Neuron (in vitro differentiated cells): ENCODE measurements around the gene PMCH.
"Not testable (repeated sequence)": the region's sequence is repeated elsewhere in the genome, so short reads cannot be mapped to it uniquely, and the experiment has no call there.

Source experiments
- H2AFZ ChIP-seq: one replicate; pipeline ENCODE4 v1.6.1; 2013; ENCODE audit warnings: low read depth, mild to moderate bottlenecking, inconsistent platforms, low read length, moderate library complexity
- H3K27me3 ChIP-seq: one replicate; pipeline ENCODE4 v1.6.1; 2013; ENCODE audit warnings: low read length; ENCODE audit not compliant: insufficient read depth
- H3K36me3 ChIP-seq: one replicate; pipeline ENCODE4 v1.6.1; 2013; ENCODE audit warnings: low read length; ENCODE audit not compliant: insufficient read depth
- H3K4me1 ChIP-seq: one replicate; pipeline ENCODE4 v1.6.1; 2013; ENCODE audit warnings: low read length; ENCODE audit not compliant: insufficient read depth
- H3K4me3 ChIP-seq: 2 replicates; pipeline ENCODE4 v1.5.1; 2013; ENCODE audit warnings: mild to moderate bottlenecking, low read length, moderate library complexity
- H3K9me3 ChIP-seq: one replicate; pipeline ENCODE4 v1.6.1; 2013; ENCODE audit warnings: low read length

The PMCH gene

DNA sequence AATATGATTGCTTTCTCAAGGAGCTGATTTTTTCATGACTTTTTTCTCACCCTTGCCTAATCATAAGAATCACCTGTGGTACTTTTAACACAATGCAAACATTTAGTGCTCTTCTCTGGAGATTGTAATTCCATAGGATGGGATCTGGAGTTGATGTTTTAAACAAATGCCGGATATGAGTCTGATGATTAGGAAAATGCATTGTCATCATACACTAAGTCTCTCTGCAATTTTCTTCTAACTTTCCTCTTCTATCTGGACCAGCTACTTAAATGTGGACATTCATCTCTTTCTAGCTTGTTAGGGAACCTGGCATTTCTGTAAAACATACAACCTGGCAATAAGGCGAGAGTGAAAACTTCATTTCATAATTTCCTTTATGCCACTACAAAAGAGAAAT, 23.5 kb downstream of the PMCH start:
- H3K4me1 ChIP-seq, result no peaks in the 10 kb centered on the region
- H3K4me3 ChIP-seq, result no peak overlapping the region
- H2AFZ ChIP-seq, result no peak overlapping the region
- no peaks in the 10 kb centered on the region for H3K9me3 ChIP-seq
- no peaks in the 10 kb centered on the region for H3K27me3 ChIP-seq
- H3K36me3 ChIP-seq, result no peaks in the 10 kb centered on the region

DNA sequence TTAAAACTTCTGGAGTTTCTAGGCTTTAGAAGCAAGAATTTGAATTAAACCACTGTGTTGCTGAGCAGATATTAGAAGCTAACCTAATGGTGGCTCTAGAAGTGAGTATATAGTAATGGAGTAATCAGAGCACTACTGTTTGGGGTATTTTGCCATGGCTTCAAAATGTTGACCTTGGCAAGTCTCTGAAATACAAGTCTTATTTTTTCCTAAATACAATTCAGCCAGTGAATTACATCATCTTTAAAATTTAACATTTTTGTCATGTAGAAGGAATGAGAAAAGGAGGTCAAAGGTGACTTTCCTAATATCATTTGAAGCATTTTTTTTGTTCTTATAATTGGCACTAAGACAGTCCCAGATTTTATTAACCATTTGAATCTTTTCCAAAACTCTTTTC, 25.2 kb downstream of the PMCH start:
- no peaks in the 10 kb centered on the region for H3K27me3 ChIP-seq
- H3K4me1 ChIP-seq, result no peaks in the 10 kb centered on the region
- no peaks in the 10 kb centered on the region for H3K9me3 ChIP-seq
- H3K36me3 ChIP-seq, result no peaks in the 10 kb centered on the region
- H2AFZ ChIP-seq, result no peak overlapping the region
- no peak overlapping the region for H3K4me3 ChIP-seq

DNA sequence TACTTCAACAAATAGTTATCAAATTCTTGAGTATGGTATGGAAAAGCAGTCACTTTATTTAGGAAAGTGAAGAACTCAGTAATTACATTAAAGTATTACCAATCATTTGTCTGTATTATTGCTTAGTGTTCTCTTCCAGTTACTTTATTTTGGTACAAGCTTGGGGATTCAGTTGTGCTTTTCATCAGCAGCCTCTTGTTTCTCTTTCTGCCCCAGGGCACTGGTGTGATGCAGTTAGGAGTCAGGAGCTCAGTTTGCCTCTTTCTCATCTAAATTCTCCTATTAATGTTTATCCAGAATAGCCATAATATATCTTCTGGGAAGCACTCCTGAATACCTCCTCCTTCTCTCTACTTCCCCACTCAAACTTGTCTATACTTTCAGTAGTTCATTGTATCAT, 25.7 kb downstream of the PMCH start:
- H3K4me1 ChIP-seq, result no peaks in the 10 kb centered on the region

DNA sequence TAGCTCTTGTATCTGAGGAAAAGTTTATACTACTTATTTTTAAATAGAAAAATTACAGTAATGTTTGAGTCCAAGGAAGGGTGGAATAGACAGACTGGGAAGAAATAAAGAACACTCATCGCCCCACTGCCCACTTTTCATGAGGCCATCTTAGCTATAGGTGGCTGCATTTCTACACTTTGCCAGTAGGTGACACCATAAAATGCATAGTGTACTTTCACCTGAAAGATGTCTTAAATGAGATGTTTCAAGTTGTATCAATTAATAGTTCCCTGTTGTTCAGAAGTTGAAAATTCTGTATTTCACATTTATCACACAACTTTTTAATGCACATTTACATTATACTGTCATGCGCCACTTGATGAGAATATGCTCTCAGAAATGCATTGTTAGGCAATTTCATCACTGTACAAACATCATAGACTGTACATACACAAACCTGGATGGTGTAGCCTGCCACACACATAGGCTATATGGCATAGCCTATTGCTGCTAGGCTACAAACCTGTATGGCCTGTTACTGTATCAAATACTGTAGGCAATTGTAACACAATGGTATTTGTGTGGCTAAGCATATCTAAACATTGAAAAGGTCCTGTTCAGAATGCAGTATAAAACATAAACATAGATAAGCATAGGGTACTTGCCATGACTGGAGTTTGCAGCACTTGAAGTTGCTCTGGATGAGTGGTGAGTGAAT, 27.6 kb downstream of the PMCH start:
- H3K4me3 ChIP-seq, result no peak overlapping the region
- H3K36me3 ChIP-seq, result peaks cover 2% of the 10 kb centered on the region
- H3K27me3 ChIP-seq, result no peaks in the 10 kb centered on the region
- H2AFZ ChIP-seq, result no peak overlapping the region
- H3K9me3 ChIP-seq, result no peaks in the 10 kb centered on the region
- no peaks in the 10 kb centered on the region for H3K4me1 ChIP-seq

More for the DNA sequence above, 25.7 kb downstream of the PMCH start:
- no peaks in the 10 kb centered on the region for H3K36me3 ChIP-seq
- H3K27me3 ChIP-seq, result no peaks in the 10 kb centered on the region
- no peak overlapping the region for H2AFZ ChIP-seq
- no peak overlapping the region for H3K4me3 ChIP-seq
- no peaks in the 10 kb centered on the region for H3K9me3 ChIP-seq

DNA sequence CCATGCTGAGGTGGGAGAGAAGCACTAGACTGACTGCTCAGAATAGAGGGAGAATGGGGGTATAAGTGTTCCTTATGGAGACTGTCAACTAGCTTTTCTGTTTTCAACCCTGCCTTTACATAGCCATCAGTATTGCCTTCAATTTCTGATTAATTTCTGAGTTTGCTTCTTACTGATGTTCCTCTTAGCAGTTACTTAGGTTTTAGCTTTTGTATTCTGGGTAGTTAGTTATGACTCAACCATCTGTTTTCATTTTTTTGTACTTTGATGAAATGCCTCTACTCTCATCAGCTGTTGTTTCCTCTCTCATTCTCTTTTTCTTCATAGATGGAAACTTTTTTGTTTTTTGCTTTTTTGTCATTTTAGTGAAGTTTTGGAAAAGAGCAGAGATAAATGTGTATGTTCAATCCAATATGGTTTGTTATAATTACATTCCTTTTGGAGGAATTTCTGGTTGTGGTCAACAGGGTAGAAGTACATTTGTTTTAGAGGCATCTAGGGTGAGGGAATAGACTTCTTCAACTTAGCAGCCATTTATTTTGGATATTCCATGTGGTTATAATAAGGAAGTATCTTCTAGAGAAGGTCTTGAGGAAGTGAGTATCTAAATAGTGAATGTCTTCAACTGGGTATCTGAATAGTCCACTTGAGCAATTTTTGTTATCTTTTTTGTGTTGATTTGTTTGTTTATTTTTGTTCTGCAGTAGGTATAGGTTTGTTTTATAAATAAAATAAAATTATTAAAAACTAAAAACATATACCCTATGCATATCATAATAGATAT, 29.6 kb downstream of the PMCH start:
- Histone ChIP-seq H3K27me3 (no peaks in the 10 kb centered on the region), H3K4me3 (no peak overlapping the region), H3K9me3 (no peaks in the 10 kb centered on the region), H2AFZ (no peak overlapping the region), H3K4me1 (no peaks in the 10 kb centered on the region), H3K36me3 (peaks cover 2% of the 10 kb centered on the region)

DNA sequence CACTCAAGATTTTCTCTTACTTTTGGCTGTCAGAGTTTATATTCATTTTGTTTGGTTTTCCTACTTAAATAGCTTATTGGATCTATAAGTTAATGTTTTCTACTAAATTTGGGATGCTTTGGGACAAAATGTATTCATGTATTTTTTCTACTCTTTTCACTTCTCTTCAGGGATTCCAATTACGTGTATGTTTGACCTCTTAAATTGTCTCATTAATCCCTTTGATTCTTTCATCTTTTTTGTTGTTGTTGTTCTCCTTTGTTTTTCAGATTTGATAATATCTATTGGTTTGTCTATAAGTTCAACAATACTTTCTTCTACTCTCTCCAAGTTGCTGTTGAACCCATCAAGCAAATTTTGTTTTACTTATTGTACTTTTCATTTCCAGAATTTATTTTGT, 34.2 kb downstream of the PMCH start:
- no peaks in the 10 kb centered on the region for H3K27me3 ChIP-seq
- no peaks in the 10 kb centered on the region for H3K9me3 ChIP-seq
- no peak overlapping the region for H2AFZ ChIP-seq
- H3K4me3 ChIP-seq, result no peak overlapping the region
- H3K36me3 ChIP-seq, result peaks cover 2% of the 10 kb centered on the region
- H3K4me1 ChIP-seq, result no peaks in the 10 kb centered on the region

DNA sequence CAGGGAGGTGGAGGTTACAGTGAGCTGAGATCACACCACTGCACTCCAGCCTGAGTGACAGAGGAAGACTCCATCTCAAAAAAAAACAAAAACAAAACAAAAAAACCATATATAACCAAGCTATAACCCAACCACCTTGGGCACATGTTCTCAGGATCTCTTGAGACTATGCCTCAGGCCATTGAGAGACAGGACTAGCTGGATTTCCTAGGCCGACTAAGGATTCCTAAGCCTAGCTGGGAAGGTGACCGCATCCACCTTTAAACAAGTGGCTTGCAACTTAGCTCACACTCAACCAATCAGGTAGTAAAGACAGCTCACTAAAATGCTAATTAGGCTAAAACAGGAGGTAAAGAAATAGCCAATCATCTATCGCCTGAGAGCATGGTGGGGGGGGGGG, 42.4 kb downstream of the PMCH start:
- H3K27me3 ChIP-seq, H3K36me3 ChIP-seq, H3K9me3 ChIP-seq, H3K4me1 ChIP-seq, H2AFZ ChIP-seq, H3K4me3 ChIP-seq: not testable (repeated sequence)

DNA sequence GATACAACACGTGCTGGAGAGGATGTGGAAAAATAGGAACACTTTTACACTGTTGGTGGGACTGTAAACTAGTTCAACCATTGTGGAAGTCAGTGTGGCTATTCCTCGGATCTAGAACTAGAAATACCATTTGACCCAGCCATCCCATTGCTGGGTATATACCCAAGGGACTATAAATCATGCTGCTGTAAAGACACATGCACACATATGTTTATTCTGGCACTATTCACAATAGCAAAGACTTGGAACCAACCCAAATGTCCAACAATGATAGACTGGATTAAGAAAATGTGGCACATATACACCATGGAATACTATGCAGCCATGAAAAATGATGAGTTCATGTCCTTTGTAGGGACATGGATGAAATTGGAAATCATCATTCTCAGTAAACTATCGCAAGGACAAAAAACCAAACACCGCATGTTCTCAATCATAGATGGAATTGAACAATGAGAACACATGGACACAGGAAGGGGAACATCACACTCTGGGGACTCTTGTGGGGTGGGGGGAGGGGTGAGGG, 50.5 kb downstream of the PMCH start:
- not testable (repeated sequence) for H3K27me3 ChIP-seq, H3K4me1 ChIP-seq, H3K36me3 ChIP-seq, H3K4me3 ChIP-seq, H3K9me3 ChIP-seq, H2AFZ ChIP-seq
